IMR-90 (cell line): ENCODE data around the gene TTBK2. TPM values are rescaled to one million over a fixed set of nuclear protein-coding genes. Genes with fewer than 3 reads are reported as not detected.
A peak's percentile ranks its signal among the peaks of the same experiment; 100 is the strongest.

Experiments used
- ATAC-seq: fragments of 200-7000 bp; cut with Tn5 transposase; 2 replicates; pipeline ENCODE4 v1.9.1; 2020; ENCODE audit warnings: low read depth, mild to moderate bottlenecking, moderate library complexity
- BruUV-seq: library from RNA; stranded (reverse); fragments of 400-500 nt; replicated peaks from 2 replicates; lab custom pipeline; 2021; lab: Mats Ljungman, UMichigan
- CTCF ChIA-PET: fragments of 300-600 bp; formaldehyde crosslinking; extraction: SDS; loops from one replicate; lab custom pipeline; 2021; ENCODE audit warnings: antibody characterized with exemption; lab: Yijun Ruan, JAX
- POLR2A ChIA-PET: fragments of 300-600 bp; sonication (Branson Sonifier 250); formaldehyde crosslinking; loops from one replicate; lab custom pipeline; 2022; ENCODE audit warnings: antibody characterized with exemption; ENCODE audit not compliant: unreplicated experiment; lab: Charles Lee
- DNase-seq: peaks from one replicate; pipeline ENCODE4 v3.0.0; 2013
- H2AFZ ChIP-seq: replicated peaks from 2 replicates; pipeline ENCODE3; 2013; ENCODE audit warnings: low read length, mild to moderate bottlenecking; ENCODE audit not compliant: poor library complexity
- H2AK5ac ChIP-seq: 2 replicates; pipeline ENCODE4 v1.6.1; 2013; ENCODE audit warnings: low read depth, low read length, inconsistent platforms
- H2AK9ac ChIP-seq: replicated peaks from 2 replicates; pipeline ENCODE3; 2013; ENCODE audit warnings: mild to moderate bottlenecking, low read depth, low read length, moderate library complexity; ENCODE audit not compliant: poor library complexity
- H2BK120ac ChIP-seq: 2 replicates; pipeline ENCODE4 v1.6.1; 2013; ENCODE audit warnings: low read depth, low read length, inconsistent platforms
- H2BK15ac ChIP-seq: 3 replicates; pipeline ENCODE4 v1.6.1; 2013; ENCODE audit warnings: low read depth, low read length, inconsistent platforms
- H2BK20ac ChIP-seq: 2 replicates; pipeline ENCODE4 v1.6.1; 2013; ENCODE audit warnings: low read depth, mild to moderate bottlenecking, inconsistent platforms, low read length, moderate library complexity
- H2BK5ac ChIP-seq: 2 replicates; pipeline ENCODE4 v1.6.1; 2013; ENCODE audit warnings: mild to moderate bottlenecking, low read depth, low read length, inconsistent platforms; ENCODE audit not compliant: poor library complexity, severe bottlenecking
- H3K14ac ChIP-seq: replicated peaks from 2 replicates; pipeline ENCODE4 v1.6.1; 2013; ENCODE audit warnings: low read depth, low read length, inconsistent platforms
- H3K18ac ChIP-seq: 2 replicates; pipeline ENCODE4 v1.6.1; 2013; ENCODE audit warnings: low read depth, low read length, control low read depth
- H3K23ac ChIP-seq: 2 replicates; pipeline ENCODE4 v1.6.1; 2013; ENCODE audit warnings: low read depth, low read length, inconsistent platforms
- H3K27ac ChIP-seq: 2 replicates; pipeline ENCODE4 v1.5.1; 2013; ENCODE audit warnings: mild to moderate bottlenecking, control low read depth, low read length; ENCODE audit not compliant: insufficient read depth
- H3K27me3 ChIP-seq: 2 replicates; pipeline ENCODE4 v1.6.1; 2013; ENCODE audit warnings: low read length; ENCODE audit not compliant: control insufficient read depth, insufficient read depth
- H3K36me3 ChIP-seq: 2 replicates; pipeline ENCODE4 v1.6.1; 2013; ENCODE audit warnings: low read length, mixed read lengths; ENCODE audit not compliant: control insufficient read depth, insufficient read depth
- H3K4ac ChIP-seq: 2 replicates; pipeline ENCODE4 v1.6.1; 2013; ENCODE audit warnings: low read depth, low read length, inconsistent platforms
- H3K4me1 ChIP-seq: 2 replicates; pipeline ENCODE4 v1.6.1; 2013; ENCODE audit warnings: low read length, mixed read lengths; ENCODE audit not compliant: control insufficient read depth, insufficient read depth
- H3K4me2 ChIP-seq: 2 replicates; pipeline ENCODE4 v1.6.1; 2013; ENCODE audit warnings: low read depth, mild to moderate bottlenecking, control low read depth, low read length, moderate library complexity
- H3K4me3 ChIP-seq: 2 replicates; pipeline ENCODE4 v1.5.1; 2013; ENCODE audit warnings: low read depth, mild to moderate bottlenecking, control low read depth, low read length, moderate library complexity; ENCODE audit not compliant: insufficient read depth
- H3K56ac ChIP-seq: 2 replicates; pipeline ENCODE4 v1.6.1; 2013; ENCODE audit warnings: low read length, inconsistent platforms; ENCODE audit not compliant: insufficient read depth; ENCODE audit errors: extremely low read depth
- H3K79me1 ChIP-seq, 2 experiments: 2 replicates each; pipeline ENCODE4 v1.6.1; 2013; ENCODE audit warnings: low read length in 2 of 2, inconsistent platforms in 1 of 2, low read depth in 1 of 2
- H3K9ac ChIP-seq: 2 replicates; pipeline ENCODE4 v1.6.1; 2013; ENCODE audit warnings: low read depth, low read length, control low read depth
- H3K9me1 ChIP-seq: 2 replicates; pipeline ENCODE4 v1.6.1; 2013; ENCODE audit warnings: low read length, inconsistent platforms; ENCODE audit not compliant: insufficient read depth
- H3K9me3 ChIP-seq: 2 replicates; pipeline ENCODE4 v1.6.1; 2013; ENCODE audit warnings: low read length; ENCODE audit not compliant: control insufficient read depth, insufficient read depth
- H4K20me1 ChIP-seq: 2 replicates; pipeline ENCODE4 v1.6.1; 2013; ENCODE audit warnings: low read length, inconsistent platforms; ENCODE audit not compliant: insufficient read depth
- H4K5ac ChIP-seq: 2 replicates; pipeline ENCODE4 v1.6.1; 2013; ENCODE audit warnings: mild to moderate bottlenecking, low read depth, low read length, control low read depth
- H4K8ac ChIP-seq, 2 experiments: 2 replicates each; pipeline ENCODE4 v1.6.1; 2013; ENCODE audit warnings: low read depth in 2 of 2, low read length in 2 of 2, control low read depth in 1 of 2, inconsistent platforms in 1 of 2
- H4K91ac ChIP-seq: 2 replicates; pipeline ENCODE4 v1.6.1; 2013; ENCODE audit warnings: low read depth, low read length, inconsistent platforms; ENCODE audit not compliant: insufficient read depth
- BHLHE40 ChIP-seq: fragments of 150-350 bp; IDR thresholded peaks from 2 replicates; pipeline ENCODE4 v1.6.1; 2016; ENCODE audit warnings: mild to moderate bottlenecking, low read depth, low read length
- ELK1 ChIP-seq: fragments of 150-350 bp; IDR thresholded peaks from 2 replicates; pipeline ENCODE4 v1.6.1; 2016; ENCODE audit warnings: low read depth, mild to moderate bottlenecking, low read length, moderate library complexity, borderline replicate concordance
- FOS ChIP-seq: fragments of 150-350 bp; IDR thresholded peaks from 2 replicates; pipeline ENCODE4 v1.6.1; 2016; ENCODE audit warnings: low read depth, low read length
- MAFK ChIP-seq: IDR thresholded peaks from 2 replicates; pipeline ENCODE4 v1.6.1; 2012; ENCODE audit warnings: low read depth, low read length, improper control_type of control experiment
- MXI1 ChIP-seq: IDR thresholded peaks from 2 replicates; pipeline ENCODE4 v1.6.1; 2012; ENCODE audit warnings: low read depth, mild to moderate bottlenecking, low read length, moderate library complexity, borderline replicate concordance
- RAD21 ChIP-seq: IDR thresholded peaks from 2 replicates; pipeline ENCODE4 v1.6.1; 2012; ENCODE audit warnings: low read length, improper control_type of control experiment
- SMC3 ChIP-seq: fragments of 150-350 bp; IDR thresholded peaks from 2 replicates; pipeline ENCODE4 v1.6.1; 2016; ENCODE audit warnings: low read depth, mild to moderate bottlenecking, antibody characterized with exemption, low read length, moderate library complexity
- USF2 ChIP-seq: fragments of 150-350 bp; IDR thresholded peaks from 2 replicates; pipeline ENCODE4 v1.6.1; 2017; ENCODE audit warnings: mild to moderate bottlenecking, antibody characterized with exemption, low read length, low read depth
- WGBS, 2 experiments: methylation state at CpG; one replicate each; pipeline versions ENCODE4 v1.1.5 to v1.1.7; 2013; ENCODE audit warnings: missing lambda C conversion rate in 2 of 2; ENCODE audit not compliant: insufficient read length in 1 of 2; ENCODE audit errors: extremely low coverage in 2 of 2; 5-methylcytosine and 5-hydroxymethylcytosine counted together
- dilution Hi-C: fragments of 300-500 bp; cut with HindIII; formaldehyde crosslinking; loops from one replicate; pipeline ENCODE4 v1.14.3; 2018; ENCODE audit warnings: low sequenced_read_pairs; ENCODE audit not compliant: unreplicated experiment
- in situ Hi-C: fragments of 300-500 bp; cut with MboI; formaldehyde crosslinking; loops from 3 replicates; pipeline ENCODE4 v1.14.3; 2019; ENCODE audit warnings: low sequenced_read_pairs, inconsistent platforms, mixed read lengths
- intact Hi-C: fragments of 100-400 bp; cut with micrococcal nuclease; formaldehyde crosslinking; loops from 2 replicates; pipeline ENCODE4 v1.10.0; 2022
- polyA plus RNA-seq, 3 experiments: library from polyadenylated mRNA; depleted of rRNA; stranded (reverse); fragments of >200 nt; gene quantifications; 2 replicates each; pipeline ENCODE4 v1.2.3, GENCODE V29; 2012; ENCODE audit warnings: low replicate concordance in 1 of 3
- total RNA-seq: library from RNA; depleted of rRNA; stranded (reverse); fragments of >200 nt; gene quantifications from 2 replicates; pipeline ENCODE4 v1.2.3, GENCODE V29; 2012

The TTBK2 gene
- total and polyA plus RNA-seq, 2 of the 4 experiments (the other 2 are of a cell fraction), result 2.4 to 3.2 TPM

GRCh38 chr15:42716626-42717025, 204.0 kb downstream of the TTBK2 start:
- dilution Hi-C loops, result no loop called here
- intact Hi-C loops, result no loop called here
- TF ChIP-seq MXI1 (no peak), RAD21 (no peak), SMC3 (no peak), MAFK (no peak), ELK1 (no peak), FOS (no peak), USF2 (no peak), BHLHE40 (no peak)
- Histone ChIP-seq H3K9me1 (peaks cover 11% of the 10 kb centered on the region; the same call in 1 of the 2 replicates), H2BK15ac (no peak overlapping the region), H3K79me1 (peaks cover 0 to 13% of the 10 kb centered on the region in 2 experiments; a peak in 1 of 4 replicates), H4K5ac (no peak overlapping the region), H3K9ac (no peak overlapping the region), H3K18ac (no peak overlapping the region), H3K36me3 (peaks cover 24% of the 10 kb centered on the region), H3K4me2 (no peak overlapping the region), H3K4me3 (no peak overlapping the region), H4K91ac (no peak overlapping the region), H3K14ac (no peak overlapping the region; the same call in 1 of the 2 replicates), H2BK5ac (no peak overlapping the region), H3K4me1 (peaks cover 5% of the 10 kb centered on the region), H2AK5ac (no peak overlapping the region), H2BK120ac (no peak overlapping the region), H3K9me3 (no peaks in the 10 kb centered on the region), H2BK20ac (no peak overlapping the region), H3K4ac (no peak overlapping the region), H3K56ac (no peak overlapping the region), H2AK9ac (peak overlapping the region; percentile 33), H2AFZ (peak overlapping the region; percentile 39), H3K23ac (no peak overlapping the region), H4K8ac (no peak overlapping the region), H3K27me3 (no peaks in the 10 kb centered on the region), H3K27ac (no peak overlapping the region), H4K20me1 (no peaks in the 10 kb centered on the region)
- no CpG with 5 or more reads among the region's 2 CpGs for WGBS, 2 experiments
- in situ Hi-C loops, result no loop called here
- no TSS peak for BruUV-seq
- DNase-seq (peak; percentile 32), ATAC-seq (peak; percentile 72)
- CTCF ChIA-PET, result no interaction called here
- POLR2A ChIA-PET, result no interaction called here
